Transverse colon (tissue), 4 donors: Measurements from ENCODE around the gene RTKN2. TPM values are rescaled to one million over a fixed set of nuclear protein-coding genes. Genes with fewer than 3 reads are reported as not detected.

Source experiments
- DNase-seq: peaks from one replicate; pipeline ENCODE4 v3.0.0-alpha.2; 2019
- H3K27ac ChIP-seq, 4 donors: fragments of 200-600 bp; sonication (generic); 2 replicates each; pipeline ENCODE4 v1.5.1; 2016 to 2018; ENCODE audit warnings: inconsistent platforms in 4 of 4
- H3K27me3 ChIP-seq: fragments of 200-600 bp; sonication (generic); 2 replicates; pipeline ENCODE4 v1.5.1; 2017; ENCODE audit warnings: inconsistent platforms
- H3K36me3 ChIP-seq, 4 donors: fragments of 200-600 bp; sonication (generic); 2 replicates each; pipeline ENCODE4 v1.5.1; 2017 to 2019; ENCODE audit warnings: inconsistent platforms in 4 of 4
- H3K4me1 ChIP-seq, 4 donors: fragments of 200-600 bp; sonication (generic); 2 replicates each; pipeline ENCODE4 v1.5.1; 2017 to 2020; ENCODE audit warnings: inconsistent platforms in 4 of 4
- H3K4me3 ChIP-seq, 4 donors: fragments of 200-600 bp; sonication (generic); 1 replicate in 1 of 4; 2 replicates in 3 of 4; pipeline versions ENCODE4 v1.5.1 to v1.6.1; 2017 to 2019; ENCODE audit warnings: inconsistent platforms in 4 of 4
- H3K9me3 ChIP-seq, 2 donors: fragments of 200-600 bp; sonication (generic); 2 replicates each; pipeline ENCODE4 v1.5.1; 2017 to 2019; ENCODE audit warnings: inconsistent platforms in 2 of 2
- EP300 ChIP-seq: sonication (generic); formaldehyde crosslinking; IDR thresholded peaks from one replicate; pipeline ENCODE4 v1.6.1; 2017; ENCODE audit warnings: antibody characterized with exemption, low read depth
- POLR2A ChIP-seq: fragments of 450-650 bp; IDR thresholded peaks from one replicate; pipeline ENCODE4 v1.6.1; 2016; ENCODE audit warnings: antibody characterized with exemption, mild to moderate bottlenecking, moderate library complexity
- POLR2AphosphoS5 ChIP-seq, 3 donors: sonication (generic); formaldehyde crosslinking; IDR thresholded peaks; one replicate each; pipeline ENCODE4 v1.6.1; 2016; ENCODE audit warnings: antibody characterized with exemption in 3 of 3
- WGBS, 2 donors: methylation state at CpG; one replicate each; pipeline ENCODE4 v1.1.5; 2018; ENCODE audit warnings: low coverage in 1 of 2; 5-methylcytosine and 5-hydroxymethylcytosine counted together
- in situ Hi-C, 4 donors: fragments of 200-750 bp; cut with MboI; loops; one replicate each; pipeline versions ENCODE4 v1.15.0 to v1.15.1; 2017; ENCODE audit warnings: low sequenced_read_pairs in 3 of 4, low pct_ligation_motif_present in 1 of 4, low pct_unique_long_range_greater_than_20kb in 1 of 4
- intact Hi-C: fragments of 100-400 bp; cut with DNase I; formaldehyde crosslinking; loops from one replicate; pipeline ENCODE4 v1.15.1; 2023; ENCODE audit warnings: low total_unique reads
- total RNA-seq, 4 donors: library from RNA; depleted of rRNA; stranded (reverse); fragments of >200 nt; gene quantifications; one replicate each; pipeline ENCODE4 v1.1.0, GENCODE V29; 2016
- TF ChIP-seq, protein P1 (sequence below), 5 experiments: fragments of 200-600 bp in 3 of 5; fragments of 450-650 bp in 2 of 5; sonication (generic) in 3 of 5; IDR thresholded peaks; 1 replicate in 2 of 5; 2 replicates in 3 of 5; pipeline ENCODE4 v1.5.1; 2016 to 2017; ENCODE audit warnings: antibody characterized with exemption in 5 of 5, inconsistent platforms in 3 of 5, mild to moderate bottlenecking in 2 of 5, moderate library complexity in 1 of 5

Gene RTKN2
- total RNA-seq, 4 donors from 2014 or later: under 0.01 to 2.7 (median 0.68) TPM; not detected in 1

DNA sequence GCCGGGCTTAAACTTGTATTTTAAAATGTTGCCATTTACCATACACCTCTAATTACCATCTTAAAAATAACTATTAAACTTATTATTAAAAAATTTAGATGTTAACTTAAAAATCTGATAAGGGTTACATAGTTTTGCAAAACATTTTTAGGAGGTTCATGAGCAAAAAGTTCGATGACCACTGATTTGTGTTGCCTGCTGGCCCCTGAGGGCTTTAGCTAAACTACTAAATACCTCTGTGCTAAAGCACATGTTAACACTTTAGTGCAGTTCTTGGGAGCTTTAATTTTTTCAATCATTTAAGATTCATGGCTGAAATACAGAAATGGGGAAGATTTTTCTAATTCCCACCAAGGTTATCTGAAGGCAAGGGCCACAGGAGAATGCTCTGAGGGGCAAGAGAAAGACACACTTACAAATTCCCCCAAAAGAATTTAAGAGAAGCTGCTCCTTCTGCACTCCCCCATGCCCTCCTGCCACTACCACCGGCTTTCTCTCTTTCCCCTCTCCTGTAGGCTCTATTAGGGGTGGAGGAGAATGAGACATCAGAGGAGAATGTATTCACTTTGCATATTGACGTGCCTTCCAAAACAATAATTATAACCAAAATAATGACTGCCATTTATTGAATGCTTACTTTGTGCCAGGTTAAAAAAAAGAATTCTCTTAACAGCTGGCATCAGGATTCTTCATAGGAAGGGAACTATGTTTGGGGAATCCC is 106.2 kb downstream of the RTKN2 start:
- no peak overlapping the region for H3K27ac ChIP-seq
- peaks cover 0 to 16% (median 5%) of the 10 kb centered on the region in 4 donors for H3K4me1 ChIP-seq
- H3K4me3 ChIP-seq: no peak overlapping the region
- intact Hi-C loops (loop anchor here (5.0 kb wide), 1 partner anchor 1340 kb away; no protein-coding TSS in a partner anchor), in situ Hi-C loops (no loop called here)
- no peaks in the 10 kb centered on the region for H3K9me3 ChIP-seq
- no peak for DNase-seq
- 77 to 92% methylated on average over 4 of the region's 4 CpGs for WGBS, 2 donors
- TF ChIP-seq EP300 (no peak), POLR2A (no peak), POLR2AphosphoS5 (IDR thresholded peaks at IDR 0.05) (no peak)
- TF ChIP-seq, protein P1, sequence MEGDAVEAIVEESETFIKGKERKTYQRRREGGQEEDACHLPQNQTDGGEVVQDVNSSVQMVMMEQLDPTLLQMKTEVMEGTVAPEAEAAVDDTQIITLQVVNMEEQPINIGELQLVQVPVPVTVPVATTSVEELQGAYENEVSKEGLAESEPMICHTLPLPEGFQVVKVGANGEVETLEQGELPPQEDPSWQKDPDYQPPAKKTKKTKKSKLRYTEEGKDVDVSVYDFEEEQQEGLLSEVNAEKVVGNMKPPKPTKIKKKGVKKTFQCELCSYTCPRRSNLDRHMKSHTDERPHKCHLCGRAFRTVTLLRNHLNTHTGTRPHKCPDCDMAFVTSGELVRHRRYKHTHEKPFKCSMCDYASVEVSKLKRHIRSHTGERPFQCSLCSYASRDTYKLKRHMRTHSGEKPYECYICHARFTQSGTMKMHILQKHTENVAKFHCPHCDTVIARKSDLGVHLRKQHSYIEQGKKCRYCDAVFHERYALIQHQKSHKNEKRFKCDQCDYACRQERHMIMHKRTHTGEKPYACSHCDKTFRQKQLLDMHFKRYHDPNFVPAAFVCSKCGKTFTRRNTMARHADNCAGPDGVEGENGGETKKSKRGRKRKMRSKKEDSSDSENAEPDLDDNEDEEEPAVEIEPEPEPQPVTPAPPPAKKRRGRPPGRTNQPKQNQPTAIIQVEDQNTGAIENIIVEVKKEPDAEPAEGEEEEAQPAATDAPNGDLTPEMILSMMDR (IDR thresholded peaks at IDR 0.05): no peak
- no peaks in the 10 kb centered on the region for H3K27me3 ChIP-seq
- no peaks in the 10 kb centered on the region for H3K36me3 ChIP-seq

DNA sequence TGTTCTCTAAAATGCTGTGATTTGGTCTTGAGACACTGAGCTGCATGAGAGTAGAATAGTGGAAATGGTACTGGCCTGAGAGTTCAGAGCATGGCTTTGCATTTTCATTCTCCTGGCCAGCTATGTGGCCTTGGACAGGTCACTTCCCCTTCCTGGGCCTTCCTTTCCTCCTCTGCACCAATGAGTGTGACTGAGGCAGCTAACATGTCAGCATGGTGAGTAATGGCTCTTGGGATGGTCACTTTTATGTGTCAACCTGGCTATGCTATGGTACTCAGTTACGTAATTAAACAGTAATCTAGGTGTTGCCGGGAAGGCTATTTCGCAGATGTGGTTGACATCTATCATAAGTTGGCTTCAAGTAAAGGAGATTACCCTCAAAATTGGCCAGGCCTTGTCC is 109.3 kb downstream of the RTKN2 start:
- no peak for DNase-seq
- no peak overlapping the region for H3K27ac ChIP-seq
- TF ChIP-seq EP300 (no peak), POLR2AphosphoS5 (IDR thresholded peaks at IDR 0.05) (no peak), POLR2A (no peak)
- TF ChIP-seq, protein P1 (IDR thresholded peaks at IDR 0.05): no peak
- H3K9me3 ChIP-seq: no peaks in the 10 kb centered on the region
- intact Hi-C loops: no loop called here
- in situ Hi-C loops: no loop called here
- H3K4me3 ChIP-seq: no peak overlapping the region
- H3K27me3 ChIP-seq: no peaks in the 10 kb centered on the region
- H3K4me1 ChIP-seq: peaks cover 0 to 5% (median 0%) of the 10 kb centered on the region in 4 donors
- WGBS, 2 donors: 83 to 100% methylated on average over 3 of the region's 3 CpGs
- H3K36me3 ChIP-seq: no peaks in the 10 kb centered on the region

DNA sequence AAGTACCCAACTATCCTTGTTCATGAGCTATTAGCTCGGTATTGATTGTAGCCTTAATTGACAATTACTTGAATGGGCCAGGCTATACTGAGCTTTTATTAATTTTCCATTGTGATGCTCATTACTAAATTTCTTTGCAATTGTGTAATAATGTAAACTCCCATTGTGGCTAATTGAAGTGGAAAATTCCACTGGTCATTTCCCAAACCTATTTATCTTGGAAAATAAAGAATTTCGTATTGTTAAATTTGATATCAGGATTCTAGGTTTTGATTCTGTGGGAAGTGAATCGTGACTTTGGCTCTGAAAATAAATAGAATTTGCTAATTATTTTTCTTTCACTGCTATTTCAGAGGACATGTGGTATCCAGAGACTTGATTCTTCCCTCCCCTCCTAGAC is 111.0 kb downstream of the RTKN2 start:
- in situ Hi-C loops (no loop called here), intact Hi-C loops (no loop called here)
- WGBS, 2 donors: 86 to 91% methylated on average over 3 of the region's 3 CpGs
- TF ChIP-seq, protein P1 (IDR thresholded peaks at IDR 0.05): no peak
- TF ChIP-seq EP300 (no peak), POLR2A (no peak), POLR2AphosphoS5 (IDR thresholded peaks at IDR 0.05) (no peak)
- Histone ChIP-seq H3K4me1 (peaks cover 0 to 5% (median 0%) of the 10 kb centered on the region in 4 donors), H3K4me3 (no peak overlapping the region), H3K27me3 (no peaks in the 10 kb centered on the region), H3K27ac (no peak overlapping the region), H3K36me3 (no peaks in the 10 kb centered on the region), H3K9me3 (no peaks in the 10 kb centered on the region)
- no peak for DNase-seq

DNA sequence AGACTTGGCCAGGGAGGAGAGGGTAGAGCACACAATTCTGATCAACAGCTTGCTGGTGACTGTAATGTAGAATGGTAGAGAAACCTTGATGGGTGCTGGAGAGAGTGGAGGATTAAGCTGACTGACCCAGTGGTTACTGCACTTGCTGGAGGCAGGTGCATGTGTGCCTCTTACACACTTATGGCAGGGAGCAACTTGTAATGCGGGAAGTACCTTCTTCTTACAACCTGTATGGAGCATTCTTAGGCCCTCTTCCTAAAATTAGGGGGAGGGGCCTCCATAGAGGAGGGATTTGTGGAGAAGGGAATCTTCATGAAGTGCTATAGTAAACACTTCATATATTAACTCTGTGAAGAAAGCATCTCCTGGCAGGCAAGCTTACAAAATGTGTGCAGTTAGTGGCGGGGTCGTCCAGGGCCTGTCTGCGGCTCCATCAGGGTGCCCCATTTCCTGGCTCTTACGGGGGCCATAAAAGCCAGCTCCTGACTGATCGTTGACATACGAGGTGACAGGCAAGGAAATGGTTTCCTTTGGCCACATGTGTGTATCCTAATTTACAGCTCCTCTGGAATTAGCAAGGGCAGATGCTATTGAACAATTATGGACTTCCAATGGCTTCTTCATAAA is 113.5 kb downstream of the RTKN2 start:
- TF ChIP-seq, protein P1 (IDR thresholded peaks at IDR 0.05): no peak
- H3K4me1 ChIP-seq: peaks cover 0 to 5% (median 0%) of the 10 kb centered on the region in 4 donors
- no peaks in the 10 kb centered on the region for H3K9me3 ChIP-seq
- 60 to 80% methylated on average over 3 to 7 of the region's 7 CpGs for WGBS, 2 donors
- no peaks in the 10 kb centered on the region for H3K27me3 ChIP-seq
- intact Hi-C loops (no loop called here), in situ Hi-C loops (no loop called here)
- no peak for DNase-seq
- H3K4me3 ChIP-seq: no peak overlapping the region
- no peak overlapping the region for H3K27ac ChIP-seq
- H3K36me3 ChIP-seq: no peaks in the 10 kb centered on the region
